Smooth muscle cell (in vitro differentiated cells): Measurements from ENCODE around the gene IGSF9. TPM values are rescaled to one million over a fixed set of nuclear protein-coding genes. Genes with fewer than 3 reads are reported as not detected.

ENCODE experiments used
- DNase-seq: peaks from one replicate; lab custom pipeline; 2025; ENCODE audit not compliant: unreplicated experiment; lab: John Stamatoyannopoulos, UW
- H2AFZ ChIP-seq: fragments of 200-600 bp; sonication (generic); 2 replicates; pipeline ENCODE4 v1.6.0; 2016; ENCODE audit warnings: antibody characterized with exemption, low read depth, mild to moderate bottlenecking
- H3F3A ChIP-seq: fragments of 200-600 bp; sonication (generic); 2 replicates; pipeline ENCODE4 v1.6.0; 2017; ENCODE audit warnings: antibody characterized with exemption, low read depth
- H3K27ac ChIP-seq: fragments of 200-600 bp; sonication (generic); 2 replicates; pipeline ENCODE4 v1.5.1; 2016; ENCODE audit warnings: low read depth, mild to moderate bottlenecking
- H3K27me3 ChIP-seq: fragments of 200-600 bp; sonication (generic); 2 replicates; pipeline ENCODE4 v1.6.1; 2016; ENCODE audit warnings: low read depth, mild to moderate bottlenecking
- H3K36me3 ChIP-seq: fragments of 200-600 bp; sonication (generic); 2 replicates; pipeline ENCODE4 v1.5.1; 2016; ENCODE audit warnings: low read depth
- H3K4me1 ChIP-seq: fragments of 200-600 bp; sonication (generic); 2 replicates; pipeline ENCODE4 v1.5.1; 2016; ENCODE audit warnings: low read depth
- H3K4me2 ChIP-seq: fragments of 200-600 bp; sonication (generic); 2 replicates; pipeline ENCODE4 v1.6.0; 2016; ENCODE audit warnings: mild to moderate bottlenecking
- H3K4me3 ChIP-seq: fragments of 200-600 bp; sonication (generic); 2 replicates; pipeline ENCODE4 v1.5.1; 2016; ENCODE audit warnings: mild to moderate bottlenecking
- H3K79me2 ChIP-seq: fragments of 200-600 bp; sonication (generic); 2 replicates; pipeline ENCODE4 v1.6.0; 2016; ENCODE audit warnings: low read depth, mild to moderate bottlenecking
- H3K9ac ChIP-seq: fragments of 200-600 bp; sonication (generic); 2 replicates; pipeline ENCODE4 v1.6.0; 2016; ENCODE audit warnings: low read depth
- H3K9me3 ChIP-seq: fragments of 200-600 bp; sonication (generic); replicated peaks from 2 replicates; pipeline ENCODE4 v1.5.1; 2016; ENCODE audit warnings: low read depth
- H4K20me1 ChIP-seq: fragments of 200-600 bp; sonication (generic); 2 replicates; pipeline ENCODE4 v1.6.0; 2016; ENCODE audit warnings: low read depth
- WGBS: methylation state at CpG from one replicate; pipeline ENCODE4 v1.1.7; 2016; ENCODE audit warnings: low lambda C conversion rate; 5-methylcytosine and 5-hydroxymethylcytosine counted together
- polyA plus RNA-seq: library from polyadenylated mRNA; unstranded; fragments of >200 nt; fragmentation: Nextera tagmentation; extraction: Ambion mirVana; gene quantifications from 2 replicates; pipeline ENCODE4 v1.2.1, GENCODE V29; 2016
- total RNA-seq: library from RNA; depleted of rRNA; stranded (reverse); fragments of >200 nt; gene quantifications from 2 replicates; pipeline ENCODE4 v1.2.3, GENCODE V29; 2014
- TF ChIP-seq, protein P1 (sequence below): fragments of 200-600 bp; sonication (generic); IDR thresholded peaks from 2 replicates; pipeline ENCODE4 v1.5.1; 2017; ENCODE audit warnings: borderline replicate concordance, mild to moderate bottlenecking, antibody characterized with exemption; ENCODE audit not compliant: insufficient read depth, poor library complexity, severe bottlenecking

The IGSF9 gene, protein sequence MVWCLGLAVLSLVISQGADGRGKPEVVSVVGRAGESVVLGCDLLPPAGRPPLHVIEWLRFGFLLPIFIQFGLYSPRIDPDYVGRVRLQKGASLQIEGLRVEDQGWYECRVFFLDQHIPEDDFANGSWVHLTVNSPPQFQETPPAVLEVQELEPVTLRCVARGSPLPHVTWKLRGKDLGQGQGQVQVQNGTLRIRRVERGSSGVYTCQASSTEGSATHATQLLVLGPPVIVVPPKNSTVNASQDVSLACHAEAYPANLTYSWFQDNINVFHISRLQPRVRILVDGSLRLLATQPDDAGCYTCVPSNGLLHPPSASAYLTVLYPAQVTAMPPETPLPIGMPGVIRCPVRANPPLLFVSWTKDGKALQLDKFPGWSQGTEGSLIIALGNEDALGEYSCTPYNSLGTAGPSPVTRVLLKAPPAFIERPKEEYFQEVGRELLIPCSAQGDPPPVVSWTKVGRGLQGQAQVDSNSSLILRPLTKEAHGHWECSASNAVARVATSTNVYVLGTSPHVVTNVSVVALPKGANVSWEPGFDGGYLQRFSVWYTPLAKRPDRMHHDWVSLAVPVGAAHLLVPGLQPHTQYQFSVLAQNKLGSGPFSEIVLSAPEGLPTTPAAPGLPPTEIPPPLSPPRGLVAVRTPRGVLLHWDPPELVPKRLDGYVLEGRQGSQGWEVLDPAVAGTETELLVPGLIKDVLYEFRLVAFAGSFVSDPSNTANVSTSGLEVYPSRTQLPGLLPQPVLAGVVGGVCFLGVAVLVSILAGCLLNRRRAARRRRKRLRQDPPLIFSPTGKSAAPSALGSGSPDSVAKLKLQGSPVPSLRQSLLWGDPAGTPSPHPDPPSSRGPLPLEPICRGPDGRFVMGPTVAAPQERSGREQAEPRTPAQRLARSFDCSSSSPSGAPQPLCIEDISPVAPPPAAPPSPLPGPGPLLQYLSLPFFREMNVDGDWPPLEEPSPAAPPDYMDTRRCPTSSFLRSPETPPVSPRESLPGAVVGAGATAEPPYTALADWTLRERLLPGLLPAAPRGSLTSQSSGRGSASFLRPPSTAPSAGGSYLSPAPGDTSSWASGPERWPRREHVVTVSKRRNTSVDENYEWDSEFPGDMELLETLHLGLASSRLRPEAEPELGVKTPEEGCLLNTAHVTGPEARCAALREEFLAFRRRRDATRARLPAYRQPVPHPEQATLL
- 0.49 and 0.99 TPM in 2 replicates for total RNA-seq
- polyA plus RNA-seq: 2.1 and 6.6 TPM in 2 replicates

DNA sequence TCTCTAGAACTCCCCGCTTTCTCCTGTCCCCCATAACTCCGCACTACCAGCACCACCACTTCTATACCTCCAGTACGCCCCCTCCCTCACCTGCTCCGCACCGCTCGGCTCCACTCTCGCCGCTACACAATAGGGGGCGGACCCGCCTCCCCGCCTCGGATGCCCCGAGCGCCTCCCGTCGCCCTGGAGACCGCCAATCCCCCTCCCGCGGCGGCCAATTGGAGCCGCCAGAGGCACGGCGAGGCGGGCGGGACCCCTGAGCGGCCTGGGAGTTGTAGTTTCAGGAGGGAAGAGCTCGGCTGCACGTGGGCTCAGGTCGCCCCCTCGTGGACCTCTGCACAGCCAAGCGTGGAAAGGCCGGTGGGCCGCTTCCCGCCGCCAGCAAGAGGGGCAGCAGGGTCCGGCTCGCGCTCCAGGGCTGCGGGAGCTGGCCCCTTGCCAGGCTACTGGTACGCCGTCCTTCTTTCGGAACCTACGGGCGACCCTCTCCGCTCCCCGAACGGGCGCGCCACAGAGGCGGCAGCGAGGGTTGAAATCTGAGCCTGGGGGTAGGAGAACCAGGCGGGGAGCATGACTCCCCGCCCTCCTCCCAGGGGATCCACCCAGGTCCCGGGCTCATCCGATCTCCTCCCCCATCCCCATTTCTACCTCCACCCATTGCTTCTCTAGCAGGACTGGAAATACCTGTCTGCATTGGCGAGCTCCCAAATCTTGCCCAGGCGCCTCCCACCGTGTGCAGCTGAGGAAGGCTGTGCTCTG, at the start of gene IGSF9:
IGSF9 (minus strand) TSS at position 131 of the 759 bp plus-strand sequence. CDS start 2,159 bp downstream, outside the sequence.
- Histone ChIP-seq H3F3A (no peaks in the 10 kb centered on the region), H3K36me3 (no peaks in the 10 kb centered on the region), H3K4me3 (peak within 1 kb of the TSS; percentile 58), H2AFZ (peak within 1 kb of the TSS; percentile 48), H3K4me1 (peaks cover 30% of the 10 kb centered on the region), H3K9ac (no peak within 1 kb of the TSS), H4K20me1 (no peaks in the 10 kb centered on the region), H3K27me3 (peaks cover 6% of the 10 kb centered on the region), H3K79me2 (no peaks in the 10 kb centered on the region), H3K4me2 (peak within 1 kb of the TSS; percentile 90), H3K27ac (no peak within 1 kb of the TSS), H3K9me3 (no peaks in the 10 kb centered on the region)
- TF ChIP-seq, protein P1, sequence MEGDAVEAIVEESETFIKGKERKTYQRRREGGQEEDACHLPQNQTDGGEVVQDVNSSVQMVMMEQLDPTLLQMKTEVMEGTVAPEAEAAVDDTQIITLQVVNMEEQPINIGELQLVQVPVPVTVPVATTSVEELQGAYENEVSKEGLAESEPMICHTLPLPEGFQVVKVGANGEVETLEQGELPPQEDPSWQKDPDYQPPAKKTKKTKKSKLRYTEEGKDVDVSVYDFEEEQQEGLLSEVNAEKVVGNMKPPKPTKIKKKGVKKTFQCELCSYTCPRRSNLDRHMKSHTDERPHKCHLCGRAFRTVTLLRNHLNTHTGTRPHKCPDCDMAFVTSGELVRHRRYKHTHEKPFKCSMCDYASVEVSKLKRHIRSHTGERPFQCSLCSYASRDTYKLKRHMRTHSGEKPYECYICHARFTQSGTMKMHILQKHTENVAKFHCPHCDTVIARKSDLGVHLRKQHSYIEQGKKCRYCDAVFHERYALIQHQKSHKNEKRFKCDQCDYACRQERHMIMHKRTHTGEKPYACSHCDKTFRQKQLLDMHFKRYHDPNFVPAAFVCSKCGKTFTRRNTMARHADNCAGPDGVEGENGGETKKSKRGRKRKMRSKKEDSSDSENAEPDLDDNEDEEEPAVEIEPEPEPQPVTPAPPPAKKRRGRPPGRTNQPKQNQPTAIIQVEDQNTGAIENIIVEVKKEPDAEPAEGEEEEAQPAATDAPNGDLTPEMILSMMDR: peak; percentile 42
- WGBS: 1% methylated on average over 57 of the region's 58 CpGs
- peak; percentile 48 for DNase-seq

DNA sequence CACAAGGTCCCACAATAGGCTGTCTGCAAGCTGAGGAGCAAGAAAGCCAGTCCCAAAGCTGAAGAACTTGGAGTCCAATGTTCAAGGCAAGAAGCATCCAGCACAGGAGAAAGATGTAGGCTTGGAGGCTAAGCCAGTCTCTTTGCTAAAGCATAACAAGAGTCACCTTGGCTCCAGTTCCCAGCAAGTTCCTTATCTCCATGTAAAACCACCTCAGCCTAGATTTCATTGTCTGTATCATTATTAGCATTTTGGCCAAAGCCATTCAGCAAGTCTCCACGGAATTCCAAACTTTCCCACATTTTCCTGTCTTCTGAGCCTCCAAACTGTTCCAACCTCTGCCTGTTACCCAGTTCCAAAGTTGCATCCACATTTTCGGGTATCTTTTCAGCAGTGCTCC, 49.5 kb upstream of the IGSF9 start:
- WGBS: 79% methylated on average over 2 of the region's 2 CpGs
- Histone ChIP-seq H3K9ac (no peak overlapping the region), H3K4me3 (no peak overlapping the region), H3K27ac (no peak overlapping the region), H3K79me2 (no peaks in the 10 kb centered on the region), H2AFZ (no peak overlapping the region), H3K9me3 (no peaks in the 10 kb centered on the region), H3K4me2 (no peak overlapping the region), H3F3A (no peaks in the 10 kb centered on the region), H3K36me3 (no peaks in the 10 kb centered on the region), H3K4me1 (peaks cover 5% of the 10 kb centered on the region), H3K27me3 (no peaks in the 10 kb centered on the region), H4K20me1 (no peaks in the 10 kb centered on the region)
- DNase-seq: no peak
- TF ChIP-seq, protein P1: no peak

DNA sequence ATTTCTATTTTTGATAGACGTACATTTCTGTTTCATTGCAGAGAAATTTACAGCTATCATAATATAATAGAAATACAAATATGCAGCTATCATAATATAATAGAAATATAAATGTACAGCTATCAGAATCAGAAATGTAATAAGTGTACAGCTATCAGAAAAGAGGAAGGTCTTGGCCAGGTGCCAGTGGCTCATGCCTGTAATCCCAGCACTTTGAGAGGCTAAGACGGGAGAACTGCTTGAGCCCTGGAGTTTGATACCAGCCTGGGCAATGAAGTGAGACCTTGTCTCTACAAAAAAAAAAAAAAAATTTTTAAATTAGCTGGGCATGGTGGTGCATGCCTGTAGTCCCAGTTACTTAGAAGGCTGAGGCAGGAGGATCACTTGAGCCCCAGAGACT, 48.5 kb upstream of the IGSF9 start:
- H3K36me3 ChIP-seq: no peaks in the 10 kb centered on the region
- no peak overlapping the region for H3K4me2 ChIP-seq
- no peaks in the 10 kb centered on the region for H3K79me2 ChIP-seq
- peaks cover 5% of the 10 kb centered on the region for H3K4me1 ChIP-seq
- DNase-seq: no peak
- H3K9me3 ChIP-seq: no peaks in the 10 kb centered on the region
- H3K9ac ChIP-seq: no peak overlapping the region
- no peaks in the 10 kb centered on the region for H4K20me1 ChIP-seq
- H3K4me3 ChIP-seq: no peak overlapping the region
- H3K27ac ChIP-seq: no peak overlapping the region
- no peak overlapping the region for H2AFZ ChIP-seq
- WGBS: 76% methylated on average over 2 of the region's 2 CpGs
- no peaks in the 10 kb centered on the region for H3K27me3 ChIP-seq
- TF ChIP-seq, protein P1: no peak
- H3F3A ChIP-seq: no peaks in the 10 kb centered on the region
